Measurements from ENCODE around the gene SRGAP3.
A peak's percentile ranks its signal among the peaks of the same experiment; 100 is the strongest.

The SRGAP3 gene

DNA sequence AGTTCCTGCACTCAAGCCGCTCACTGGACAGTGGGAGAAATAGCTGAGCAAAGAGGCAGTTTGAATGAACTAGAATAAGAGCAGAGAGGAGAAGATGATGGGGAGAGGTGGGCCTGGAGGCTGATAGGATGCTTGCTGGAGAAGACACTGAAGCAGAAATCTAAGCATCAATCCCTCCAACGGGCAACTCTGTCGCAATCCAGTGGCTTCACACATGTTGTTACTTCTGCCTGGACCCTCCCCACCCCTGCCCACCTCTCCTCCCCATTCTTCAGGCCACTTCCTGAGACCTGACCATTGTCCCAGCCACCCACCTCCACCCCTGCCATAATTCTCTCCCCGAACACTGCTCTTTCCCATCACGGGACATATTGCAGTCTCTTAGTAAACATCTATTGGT, 76.0 kb downstream of the SRGAP3 start:
- no peak for DNase-seq (ENCODE audit: low read depth in 2 of 2)

DNA sequence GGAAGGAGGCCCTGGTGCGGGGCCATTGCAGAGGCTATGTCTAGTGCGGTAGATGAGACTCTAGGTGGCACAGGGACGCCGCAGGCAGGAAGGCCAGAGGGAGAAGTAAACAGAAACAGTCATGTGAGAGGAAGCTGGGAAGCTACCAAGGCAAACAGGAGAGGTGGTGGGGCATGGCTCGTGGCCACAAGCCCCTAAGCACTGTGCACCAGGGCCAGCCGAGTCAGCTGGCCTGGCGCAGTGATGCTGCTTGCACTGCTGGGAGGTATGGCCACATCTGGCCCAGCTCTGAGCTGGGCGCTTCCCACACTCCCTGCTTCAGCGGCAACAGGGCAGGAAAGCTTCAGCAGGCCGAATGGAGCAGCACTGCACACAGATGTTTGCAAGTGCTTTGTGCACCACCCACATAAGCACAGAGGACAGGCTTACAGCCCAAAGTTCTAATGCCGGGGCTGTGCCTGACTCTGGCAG, 76.6 kb downstream of the SRGAP3 start:
- DNase-seq (ENCODE audit: low read depth in 2 of 2) = no peak

DNA sequence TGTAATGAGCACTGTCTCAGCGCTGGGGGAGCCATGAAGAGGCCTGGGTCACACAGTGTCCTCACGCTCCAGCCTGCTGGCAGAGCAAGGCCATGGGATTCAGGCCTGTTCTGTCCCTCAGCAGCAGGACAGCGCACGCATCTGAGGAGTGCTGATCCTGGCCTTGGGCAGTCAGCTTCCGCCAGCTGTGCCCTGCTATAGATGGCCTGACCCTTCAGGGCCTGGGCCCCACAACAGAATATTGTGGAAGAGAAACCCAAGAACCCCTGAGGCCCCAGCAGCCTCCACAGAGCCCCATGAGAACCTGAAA, 78.6 kb downstream of the SRGAP3 start:
- DNase-seq (ENCODE audit: low read depth in 2 of 2) = no peak

DNA sequence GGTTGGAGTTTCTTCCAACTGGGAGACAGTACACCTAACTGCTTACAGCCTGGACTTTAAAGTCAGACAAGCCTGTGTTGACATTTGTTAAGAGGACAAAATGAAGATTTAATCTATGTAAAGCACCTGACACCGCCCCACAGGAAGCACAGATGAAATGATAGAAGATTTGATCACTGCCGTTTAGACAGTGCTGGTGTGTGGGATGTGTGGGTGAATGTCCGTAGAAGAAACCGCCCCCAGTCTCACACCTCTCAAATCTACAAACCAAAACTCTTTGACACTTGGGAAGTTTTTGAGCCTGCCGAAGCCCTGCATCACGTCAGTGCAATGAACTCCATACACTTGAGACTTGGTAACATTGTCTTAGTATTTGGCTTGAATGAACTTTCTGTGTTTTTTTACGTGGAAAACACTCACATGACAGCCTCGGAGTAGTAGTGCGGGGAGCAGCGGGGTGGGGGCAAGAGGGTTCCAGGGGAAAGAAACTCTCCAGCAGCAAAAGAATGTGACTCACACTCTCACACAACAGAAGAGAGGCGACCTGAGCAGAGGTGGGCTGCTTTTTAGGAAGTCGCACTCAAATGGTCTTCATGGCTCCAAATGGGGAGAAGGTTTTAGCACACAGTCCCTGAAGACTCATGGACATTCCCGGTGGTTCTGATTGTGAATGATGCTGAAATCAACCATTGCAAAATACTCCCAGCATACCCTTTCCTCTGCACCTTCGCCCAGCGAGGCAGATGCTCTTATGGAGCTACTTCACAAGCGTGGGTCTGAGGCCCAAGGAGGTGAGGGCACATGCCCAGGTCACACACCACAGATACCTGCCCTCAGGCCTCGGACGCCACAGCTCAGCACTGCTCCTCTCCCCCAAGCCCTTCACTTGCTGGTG, 79.2 kb downstream of the SRGAP3 start:
- DNase-seq (ENCODE audit: low read depth in 2 of 2) = peak in 1 of 2 donors; percentile 11

DNA sequence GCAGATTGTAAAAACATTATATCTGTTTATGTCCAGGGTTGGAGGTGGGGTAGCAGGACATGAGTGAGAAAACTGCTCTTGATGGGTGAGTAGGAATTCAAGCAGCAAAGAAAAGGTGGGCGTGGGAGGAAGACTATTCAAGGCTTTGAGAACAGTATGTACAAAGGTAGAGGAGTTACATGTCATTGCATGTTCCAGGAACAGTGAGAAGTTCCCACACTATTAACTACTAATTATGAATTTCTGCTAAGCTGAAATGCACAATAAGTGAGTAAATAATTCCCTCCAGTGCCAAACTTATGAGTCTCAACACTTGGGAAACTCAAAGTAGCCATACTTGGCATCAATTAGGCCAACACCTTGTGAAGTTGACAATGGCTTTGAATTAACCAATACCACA, 80.1 kb downstream of the SRGAP3 start:
- no peak for DNase-seq (ENCODE audit: low read depth in 2 of 2)

DNA sequence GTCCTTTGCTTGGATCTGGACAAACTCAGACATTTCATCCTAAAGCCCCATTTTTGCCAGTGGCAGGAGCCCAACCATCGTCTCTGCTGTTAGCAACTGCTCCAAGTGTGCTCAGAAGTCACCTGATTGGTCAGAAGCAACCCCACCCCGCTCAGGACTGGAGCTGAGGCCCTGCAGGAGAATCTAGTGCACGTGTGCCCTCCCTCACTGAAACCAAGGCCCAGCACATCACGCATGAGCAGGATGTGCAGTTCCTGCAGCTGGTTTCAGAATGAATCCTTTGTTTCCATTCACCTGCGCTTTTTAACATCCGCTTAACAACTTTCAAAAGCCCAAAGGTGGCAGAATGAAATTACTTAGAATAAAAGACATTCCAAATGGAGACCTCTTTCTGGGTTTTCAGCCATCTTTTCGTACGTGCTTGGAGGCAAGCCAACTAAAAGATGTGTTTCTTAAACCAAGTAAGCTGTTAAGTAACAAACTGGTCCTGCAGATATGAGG, 81.2 kb downstream of the SRGAP3 start:
- DNase-seq (ENCODE audit: low read depth in 2 of 2) = no peak

DNA sequence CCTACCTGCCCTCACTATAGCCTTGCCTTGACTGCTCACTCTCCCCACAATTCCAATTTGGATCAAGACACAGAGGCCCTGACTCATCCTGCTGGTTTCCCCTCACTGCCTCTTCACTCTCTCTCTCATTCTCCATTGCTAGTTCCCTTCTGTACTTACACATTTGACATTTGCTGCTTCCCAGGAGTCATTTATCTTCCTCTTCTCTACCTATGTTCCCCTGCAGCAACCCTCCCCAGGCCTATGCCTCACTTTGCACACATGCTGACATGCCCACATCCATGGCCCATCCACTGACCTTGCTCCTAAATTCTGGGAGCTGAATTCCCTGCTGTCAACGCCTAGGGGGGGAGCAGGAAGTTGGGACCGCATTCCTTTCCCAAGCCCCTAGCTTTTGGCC, 82.2 kb downstream of the SRGAP3 start:
- DNase-seq (ENCODE audit: low read depth in 2 of 2) = no peak

DNA sequence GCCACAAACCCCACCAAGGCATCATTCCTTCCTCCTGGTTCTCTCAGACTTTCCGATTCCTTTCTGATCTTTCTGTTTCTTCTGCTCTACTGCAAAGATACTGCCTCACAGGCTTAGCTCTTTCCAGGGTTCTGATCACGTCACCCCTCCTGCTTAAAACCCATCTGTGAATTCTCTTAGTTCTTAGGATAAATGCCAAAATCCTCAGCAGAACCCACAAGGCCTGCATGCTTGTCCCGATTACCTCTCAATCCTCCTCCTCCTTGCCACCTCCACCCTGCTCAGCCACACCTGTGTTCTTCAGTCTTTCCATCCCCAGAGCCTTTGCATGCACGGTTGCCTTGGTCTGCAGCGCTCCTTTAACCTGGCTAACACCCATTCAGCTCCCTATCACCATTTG, 84.0 kb downstream of the SRGAP3 start:
- no peak for DNase-seq (ENCODE audit: low read depth in 2 of 2)

DNA sequence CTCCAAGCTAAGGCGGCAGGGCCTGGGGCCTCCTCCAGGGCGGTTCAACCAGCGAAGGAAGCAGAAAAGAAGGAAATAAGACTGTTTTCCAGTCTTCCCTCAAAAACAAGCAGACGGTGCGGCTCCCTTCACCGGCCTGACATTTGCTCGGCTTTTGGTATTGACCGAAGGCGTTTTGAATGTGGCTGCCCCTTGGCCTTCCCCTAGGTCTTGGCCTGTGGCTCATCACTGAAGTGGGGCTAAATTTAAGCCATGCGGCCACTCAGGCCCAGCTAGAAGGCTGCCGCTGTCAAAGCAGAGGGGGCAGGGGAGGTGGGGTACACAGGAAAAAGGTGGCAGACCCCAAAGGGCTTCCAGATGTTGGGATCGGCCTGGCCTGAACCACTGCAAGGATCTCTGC, 86.2 kb downstream of the SRGAP3 start:
- no peak for DNase-seq (ENCODE audit: low read depth in 2 of 2)

DNA sequence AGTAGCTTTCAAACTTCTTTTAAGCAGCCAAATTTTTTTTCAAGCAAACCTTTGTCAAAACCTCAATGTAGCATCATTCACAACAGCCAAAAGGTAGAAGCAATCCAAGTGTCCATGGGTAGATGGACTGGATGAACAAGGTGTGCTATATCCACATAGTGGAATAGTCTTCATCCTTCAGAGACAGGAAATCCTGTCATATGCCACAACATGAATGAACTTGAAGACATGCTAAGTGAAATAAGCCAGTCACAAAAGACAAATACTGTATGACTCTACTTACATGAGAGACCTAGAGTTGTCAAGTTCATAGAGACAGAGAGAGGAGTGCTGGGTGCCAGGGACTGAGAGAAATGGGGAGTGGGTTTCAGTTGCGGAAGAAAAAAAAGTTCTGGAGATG, 87.6 kb downstream of the SRGAP3 start:
- DNase-seq (ENCODE audit: low read depth in 2 of 2) = no peak

DNA sequence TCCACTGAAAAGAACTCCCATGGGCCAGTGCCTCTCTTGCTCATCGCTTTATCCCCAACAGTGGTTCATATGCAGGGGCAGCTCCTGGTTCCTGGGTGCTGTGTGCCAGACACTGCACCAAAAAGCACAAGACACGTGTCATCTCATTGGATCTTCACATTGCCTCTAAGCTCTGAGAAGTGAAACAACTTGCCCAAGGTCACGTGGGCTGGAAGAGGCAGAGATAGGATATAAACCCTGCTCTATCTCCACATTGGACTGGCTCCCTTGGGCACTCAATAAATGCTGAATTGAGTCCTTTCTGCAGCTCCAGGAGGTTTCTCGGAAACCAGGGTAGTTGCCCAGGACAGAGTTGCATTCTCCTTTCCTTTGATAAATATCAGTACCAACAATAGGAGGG, 88.1 kb downstream of the SRGAP3 start:
- DNase-seq (ENCODE audit: low read depth in 2 of 2) = no peak

DNA sequence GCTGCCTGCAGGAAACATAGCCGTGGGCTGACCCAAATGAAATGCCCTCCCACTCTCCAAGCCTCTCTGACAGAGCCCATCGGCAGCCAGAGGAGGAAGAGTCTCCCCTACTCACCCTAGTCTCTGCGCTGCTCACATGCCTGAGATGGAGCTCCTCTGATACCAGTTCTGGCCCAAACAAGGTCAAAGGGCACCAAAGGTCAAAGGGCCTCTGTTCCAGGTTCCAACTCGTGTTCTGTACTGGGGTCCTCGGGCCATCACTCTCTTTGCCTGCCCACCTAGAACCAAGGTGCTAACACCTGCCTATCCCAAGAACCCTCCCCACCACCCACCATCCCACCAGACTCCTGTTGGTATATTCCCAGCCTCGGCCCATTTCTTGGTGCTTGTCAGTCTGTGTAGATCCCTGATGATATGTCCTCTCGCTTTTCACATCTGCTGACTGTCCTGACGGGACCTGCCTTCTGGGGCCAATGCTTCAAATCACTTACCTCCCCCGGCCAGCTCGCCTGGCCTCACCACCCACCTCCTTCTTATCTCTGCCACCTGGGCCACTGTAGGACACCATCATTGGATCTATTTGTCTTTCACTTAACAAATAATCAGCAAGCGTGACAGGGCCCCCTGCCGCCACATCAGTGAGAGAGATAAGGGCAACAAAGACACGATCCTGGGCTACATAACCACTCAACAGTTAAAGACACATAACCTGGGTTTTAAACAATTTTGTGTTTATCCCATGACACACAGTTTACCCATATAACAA, 90.4 kb downstream of the SRGAP3 start:
- no peak for DNase-seq (ENCODE audit: low read depth in 2 of 2)

DNA sequence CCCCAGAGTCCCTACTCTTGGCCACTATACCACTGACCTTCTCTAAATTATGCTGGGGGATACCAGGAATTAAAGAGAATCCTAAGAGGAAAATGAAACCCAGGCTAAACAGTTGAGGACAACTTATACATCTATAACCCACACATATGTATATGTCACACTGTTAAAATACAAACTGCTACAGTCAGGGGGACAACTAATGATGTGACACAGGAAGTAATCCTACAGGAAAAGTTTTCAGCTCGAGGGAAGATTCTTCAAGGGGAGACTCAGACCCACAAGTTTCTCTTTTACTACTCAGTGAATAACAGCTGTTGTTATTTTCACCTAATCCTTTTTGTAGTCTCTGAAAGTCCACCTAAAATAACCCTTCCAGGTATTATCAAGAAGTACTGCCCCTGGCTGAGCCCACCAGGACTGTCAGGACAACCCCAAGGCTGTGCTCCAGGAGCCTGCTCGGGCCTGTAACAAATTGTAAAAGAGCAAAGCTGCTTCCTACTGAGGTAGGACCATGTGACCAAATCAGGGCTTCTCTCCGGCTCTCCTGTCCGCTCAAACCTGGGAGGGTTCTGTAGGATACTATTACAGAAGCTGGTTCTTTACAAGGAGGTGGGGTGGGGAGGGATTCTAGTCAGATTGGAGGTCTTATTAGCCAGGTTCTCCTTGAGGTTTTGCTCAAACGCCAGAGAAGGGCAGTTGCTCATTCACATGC, 91.6 kb downstream of the SRGAP3 start:
- no peak for DNase-seq (ENCODE audit: low read depth in 2 of 2)

DNA sequence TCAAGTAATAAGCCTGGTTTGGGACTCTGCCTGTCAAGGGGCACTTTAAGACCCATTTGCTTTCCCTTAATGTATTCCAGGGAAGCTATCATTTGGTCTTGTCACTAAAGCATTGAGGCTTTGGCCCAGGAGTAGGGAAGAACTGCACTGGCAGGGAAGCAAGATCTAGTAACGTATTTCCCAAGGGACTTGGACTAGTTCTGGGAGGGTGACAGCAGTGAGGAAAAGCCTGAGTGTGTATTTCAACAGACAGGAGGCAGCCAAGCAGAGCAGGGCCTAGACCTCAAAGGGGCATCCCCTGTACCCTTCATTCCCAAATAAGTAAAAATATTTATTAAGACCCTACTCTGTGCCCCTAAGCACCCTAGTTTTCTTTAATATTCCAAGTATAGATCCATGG, 92.8 kb downstream of the SRGAP3 start:
- DNase-seq (ENCODE audit: low read depth in 2 of 2) = no peak

DNA sequence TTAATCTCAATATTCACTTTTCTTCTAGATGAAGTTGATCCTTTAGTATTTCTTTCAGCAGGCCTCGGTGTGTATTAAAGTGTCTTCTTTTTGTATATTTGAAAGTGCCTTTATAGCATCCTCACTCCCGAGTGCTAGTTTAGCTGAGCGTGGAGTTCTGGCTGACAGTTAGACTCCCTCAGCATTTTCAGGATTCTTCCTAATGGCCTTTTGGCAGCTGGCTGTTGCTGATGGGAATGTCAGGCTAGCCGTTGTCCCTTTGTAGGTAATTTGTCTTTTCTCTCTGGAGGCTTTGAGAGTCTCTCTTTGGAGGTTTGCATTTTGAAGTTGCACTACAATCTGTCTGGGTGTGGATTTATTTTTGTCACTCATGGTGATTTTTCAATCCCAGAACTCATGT, 94.4 kb downstream of the SRGAP3 start:
- no peak for DNase-seq (ENCODE audit: low read depth in 2 of 2)

DNA sequence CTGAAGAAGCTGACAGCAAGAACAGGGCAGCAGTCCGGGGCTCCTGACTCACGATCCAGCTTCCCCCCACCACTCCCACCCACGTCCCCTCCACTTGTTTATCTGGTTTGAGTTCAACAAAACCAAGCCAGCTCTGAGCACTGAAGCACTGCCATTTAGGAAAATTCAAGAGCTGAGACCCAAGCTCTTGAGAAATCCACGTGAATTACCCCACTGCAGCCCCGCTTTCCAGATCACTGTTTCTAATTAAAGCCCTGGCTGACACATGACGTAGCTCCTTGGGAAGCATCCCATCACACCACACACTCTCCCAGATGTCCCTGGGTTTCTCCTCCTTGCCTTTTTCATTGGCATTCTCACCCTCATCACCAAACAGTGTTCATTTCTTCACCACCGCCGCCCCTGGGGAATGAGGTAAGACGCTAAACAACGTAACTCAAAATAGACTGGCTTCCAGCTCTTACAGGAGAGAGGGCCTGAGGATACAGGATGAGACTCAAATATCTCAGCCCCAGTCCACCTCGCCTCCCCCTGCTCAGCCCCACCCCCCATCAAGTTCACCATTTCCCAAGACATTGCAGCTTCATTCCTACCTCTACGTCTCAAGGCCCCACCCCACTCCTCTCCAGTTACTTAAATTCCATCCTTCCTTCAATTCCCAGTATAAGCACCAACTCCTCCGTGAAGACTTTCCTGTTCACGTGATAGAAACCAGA, 95.4 kb downstream of the SRGAP3 start:
- no peak for DNase-seq (ENCODE audit: low read depth in 2 of 2)

DNA sequence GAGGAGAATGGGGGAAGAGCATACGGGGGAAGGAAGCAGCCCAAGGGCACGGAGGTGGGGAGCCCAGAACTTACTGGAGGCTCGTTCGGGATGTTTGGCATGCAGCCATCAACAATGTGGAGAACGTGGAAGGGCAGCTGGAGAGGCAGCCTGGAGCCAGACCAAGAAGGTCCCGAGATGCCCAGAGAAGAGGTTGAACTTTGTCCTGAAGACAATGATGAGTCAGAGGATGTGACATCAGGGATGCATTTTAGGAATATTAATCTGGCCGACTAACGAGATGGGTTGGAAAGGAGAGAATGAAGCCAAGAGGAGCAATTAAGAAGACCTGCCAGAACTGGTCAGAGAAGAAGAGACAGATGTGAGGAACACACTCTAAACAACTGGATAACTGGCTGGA, 98.2 kb downstream of the SRGAP3 start:
- DNase-seq (ENCODE audit: low read depth in 2 of 2) = no peak

DNA sequence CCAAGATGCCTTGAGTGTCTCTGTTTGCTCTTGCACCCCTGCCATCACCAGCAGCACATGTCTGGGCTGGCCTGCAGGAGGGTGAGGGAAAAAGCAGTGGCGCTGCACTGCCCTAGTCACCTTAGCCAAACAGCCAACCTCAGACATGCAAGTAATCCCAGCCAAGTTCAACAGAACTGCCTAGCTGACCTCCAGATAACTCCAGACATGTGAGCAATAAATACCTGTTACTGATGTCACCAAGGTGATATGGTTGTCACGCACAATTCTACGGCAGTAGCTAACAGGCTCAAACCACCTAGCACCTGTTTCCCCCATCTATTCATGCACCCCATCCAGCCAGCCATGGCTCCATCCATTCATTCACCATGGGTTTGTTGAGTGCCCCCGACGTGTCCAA, 99.9 kb downstream of the SRGAP3 start:
- DNase-seq (ENCODE audit: low read depth in 2 of 2) = no peak

DNA sequence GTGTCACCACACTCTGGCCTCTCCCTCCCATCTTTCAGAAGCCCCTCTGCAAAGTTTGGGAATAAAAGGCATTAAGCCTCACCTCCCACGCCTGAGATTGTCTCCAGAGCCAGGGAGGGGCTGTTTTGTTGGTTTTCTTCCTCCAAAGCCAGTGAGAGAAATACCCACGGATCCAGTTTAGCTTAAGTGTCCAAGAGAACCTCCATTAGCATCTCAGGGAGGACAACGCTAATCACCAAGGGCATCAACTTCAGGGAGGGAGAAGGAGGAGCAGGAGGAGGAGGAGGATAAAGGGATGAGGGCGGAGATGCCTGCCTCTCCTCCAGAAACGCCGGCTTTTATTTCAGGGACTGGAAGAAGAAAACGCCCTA, 101.6 kb downstream of the SRGAP3 start:
- DNase-seq (ENCODE audit: low read depth in 2 of 2) = no peak

DNA sequence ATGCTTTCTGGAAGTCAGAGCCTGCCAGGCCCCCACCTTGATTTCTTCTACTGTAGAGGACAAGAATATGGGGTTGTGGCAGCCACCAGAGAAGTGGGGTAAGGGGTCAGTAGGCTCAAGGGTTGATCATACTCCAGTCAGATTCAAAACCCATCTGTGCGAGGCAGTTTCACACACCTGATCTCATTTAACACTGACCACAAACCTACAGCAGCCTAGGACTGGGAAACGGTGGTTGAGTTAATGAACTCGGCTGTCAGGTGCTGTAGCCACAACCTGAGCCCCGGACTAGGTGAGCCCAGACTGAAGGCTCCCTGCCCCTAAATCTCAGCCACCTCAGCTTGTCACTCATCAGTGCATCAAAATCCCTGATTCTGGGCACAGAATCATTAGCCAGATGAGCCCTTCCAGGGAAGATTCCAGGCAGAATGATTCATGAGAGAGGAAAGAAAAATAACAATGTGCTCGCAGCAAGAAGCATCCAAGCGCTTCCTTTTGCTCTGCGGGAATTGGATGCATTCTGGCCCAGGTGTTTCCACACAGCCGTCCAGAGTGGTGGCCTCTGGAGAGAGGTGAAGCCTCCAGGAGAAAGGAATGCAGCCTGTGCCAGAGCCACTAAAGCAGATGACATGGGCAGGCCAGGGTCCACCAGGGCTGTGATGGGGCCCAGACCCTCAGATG, 102.1 kb downstream of the SRGAP3 start:
- DNase-seq (ENCODE audit: low read depth in 2 of 2) = no peak

DNA sequence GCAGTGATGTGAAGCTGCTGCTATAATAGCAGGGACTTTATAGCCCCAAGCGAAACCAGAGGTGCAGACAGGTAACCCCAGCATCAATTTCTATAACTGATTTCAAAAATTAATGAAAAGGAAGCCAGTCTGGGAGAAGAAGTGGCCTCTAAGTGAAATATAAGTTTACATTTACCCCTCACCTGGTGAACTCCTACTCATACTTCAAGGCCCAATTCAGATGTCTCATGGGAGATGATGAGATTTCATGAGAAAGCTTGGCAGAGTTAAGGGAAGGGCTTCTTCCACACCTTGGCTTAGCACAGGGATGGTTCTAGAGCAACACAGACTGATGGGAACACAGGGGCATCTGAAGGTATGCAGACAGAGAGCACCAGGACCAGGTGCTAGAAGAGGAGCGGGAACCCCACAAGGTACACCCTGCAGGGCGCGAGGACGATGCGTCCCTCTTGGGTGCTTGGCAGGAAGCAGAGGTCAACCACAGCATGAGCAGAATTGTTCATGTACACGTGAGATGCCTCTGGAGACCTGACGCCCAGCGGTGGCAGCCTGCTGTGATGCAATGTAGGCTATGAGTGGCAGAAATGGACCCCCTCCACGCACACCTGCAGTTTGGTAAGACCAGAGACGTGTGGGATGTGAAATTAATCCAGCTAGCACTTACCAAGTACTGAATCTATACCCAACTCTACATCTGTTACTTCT, 102.9 kb downstream of the SRGAP3 start:
- DNase-seq (ENCODE audit: low read depth in 2 of 2) = no peak

All from stimulated activated CD8-positive, alpha-beta memory T cell treated with anti-CD3 and anti-CD28 coated beads, Interleukin-15, amount 100 ng/mL, for 4 hours (primary cell).